NCI-H128 (cell line): ENCODE data around the gene PLSCR1.
"Not testable (repeated sequence)": the region's sequence is repeated elsewhere in the genome, so short reads cannot be mapped to it uniquely, and the experiment has no call there.

Experiments used
- DNase-seq: peaks from one replicate; lab custom pipeline; 2025; ENCODE audit not compliant: unreplicated experiment; lab: John Stamatoyannopoulos, UW

The PLSCR1 gene

GRCh38 chr3:146476094-146476740 lies 68.2 kb downstream of the PLSCR1 start:
- DNase-seq = no peak

- not testable (repeated sequence) for DNase-seq
Measured at GRCh38 chr3:146474976-146475375, 69.4 kb downstream of the PLSCR1 start.

GRCh38 chr3:146473726-146474125 lies 70.7 kb downstream of the PLSCR1 start:
- DNase-seq = no peak

GRCh38 chr3:146472611-146473010 lies 71.8 kb downstream of the PLSCR1 start:
- DNase-seq = no peak

- no peak for DNase-seq
Measured at GRCh38 chr3:146471012-146471411, 73.4 kb downstream of the PLSCR1 start.

GRCh38 chr3:146470425-146470990 lies 73.9 kb downstream of the PLSCR1 start:
- DNase-seq = no peak

- DNase-seq = peak; percentile 31
Measured at GRCh38 chr3:146469150-146470017, 75.0 kb downstream of the PLSCR1 start, which contains the start of gene PLSCR2. PLSCR2 (minus strand) TSS chr3:146469561; CDS start chr3:146459904, 9,657 bp downstream.

GRCh38 chr3:146468671-146469149 lies 75.7 kb downstream of the PLSCR1 start:
- no peak for DNase-seq

GRCh38 chr3:146468234-146468633 lies 76.2 kb downstream of the PLSCR1 start:
- no peak for DNase-seq

GRCh38 chr3:146466604-146467003 lies 77.8 kb downstream of the PLSCR1 start:
- DNase-seq = no peak

GRCh38 chr3:146465693-146466465 lies 78.5 kb downstream of the PLSCR1 start:
- DNase-seq = no peak
